Upper lobe of left lung (tissue), 6 donors: Measurements from ENCODE around the gene ZKSCAN4. TPM values are rescaled to one million over a fixed set of nuclear protein-coding genes. Genes with fewer than 3 reads are reported as not detected.
A peak's percentile ranks its signal among the peaks of the same experiment; 100 is the strongest.

ENCODE experiments used
- ATAC-seq, 2 donors: fragments of 200-7000 bp; cut with Tn5 transposase; one replicate each; pipeline ENCODE4 v1.9.1; 2022; ENCODE audit warnings: mild to moderate bottlenecking in 2 of 2, moderate library complexity in 2 of 2; ENCODE audit not compliant: low FRiP score in 2 of 2
- DNase-seq, 2 donors: peaks; one replicate each; pipeline ENCODE4 v3.0.0-alpha.2; 2019 to 2020
- H3K27ac ChIP-seq, 4 donors: fragments of 200-600 bp; sonication (generic); one replicate each; pipeline ENCODE4 v1.5.1; 2016 to 2019
- H3K27me3 ChIP-seq, 4 donors: fragments of 200-600 bp; sonication (generic); one replicate each; pipeline ENCODE4 v1.5.1; 2017 to 2019
- H3K36me3 ChIP-seq, 4 donors: fragments of 200-600 bp; sonication (generic); one replicate each; pipeline ENCODE4 v1.5.1; 2016 to 2019
- H3K4me1 ChIP-seq, 4 donors: fragments of 200-600 bp; sonication (generic); one replicate each; pipeline ENCODE4 v1.5.1; 2018 to 2019
- H3K4me3 ChIP-seq, 4 donors: fragments of 200-600 bp; sonication (generic); one replicate each; pipeline ENCODE4 v1.5.1; 2017 to 2019; ENCODE audit warnings: mild to moderate bottlenecking in 2 of 4, moderate library complexity in 1 of 4
- H3K9me3 ChIP-seq, 4 donors: fragments of 200-600 bp; sonication (generic); one replicate each; pipeline ENCODE4 v1.5.1; 2018 to 2019
- CTCF ChIP-seq, 6 experiments: fragments of 450-650 bp in 4 of 6; fragments of 200-600 bp in 2 of 6; sonication (generic) in 2 of 6; IDR thresholded peaks; one replicate each; pipeline ENCODE4 v1.5.1; 2016 to 2019; ENCODE audit warnings: antibody characterized with exemption in 6 of 6
- EP300 ChIP-seq, 4 donors: sonication (generic); formaldehyde crosslinking; IDR thresholded peaks; one replicate each; pipeline ENCODE4 v1.5.1; 2017; ENCODE audit warnings: antibody characterized with exemption in 4 of 4, control low read depth in 2 of 4
- POLR2A ChIP-seq, 4 donors: fragments of 450-650 bp; IDR thresholded peaks; one replicate each; pipeline ENCODE4 v1.5.1; 2016 to 2017; ENCODE audit warnings: antibody characterized with exemption in 4 of 4, mild to moderate bottlenecking in 2 of 4
- POLR2AphosphoS5 ChIP-seq, 2 donors: sonication (generic); formaldehyde crosslinking; IDR thresholded peaks; one replicate each; pipeline ENCODE4 v1.5.1; 2017; ENCODE audit warnings: antibody characterized with exemption in 2 of 2
- WGBS, 2 donors: methylation state at CpG; one replicate each; pipeline ENCODE4 v1.1.5; 2017 to 2018; 5-methylcytosine and 5-hydroxymethylcytosine counted together
- total RNA-seq, 6 donors: library from RNA; depleted of rRNA in 4 of 6; stranded (reverse); fragments of >200 nt in 4 of 6; gene quantifications; one replicate each; pipeline versions ENCODE4 v1.1.0 to v1.2.1, GENCODE V29; 2016 to 2021
- donor health status: DM: no; HTN: no; CAD: no; lungs with moderate emphysema.
- donor health status: DM: no; HTN: yes; CAD: no; lungs with severe emphysema.

ZKSCAN4 gene
- total RNA-seq: 1 to 10 TPM; 3.0 to 9.4 (median 4.7) TPM

- peak in 1 of 2 donors; percentile 71 for DNase-seq
- Histone ChIP-seq H3K4me1 (peaks cover 13 to 31% (median 21%) of the 10 kb centered on the region in 4 donors), H3K27me3 (no peaks in the 10 kb centered on the region), H3K9me3 (no peaks in the 10 kb centered on the region), H3K4me3 (peak within 1 kb of the TSS; percentile 59 to 95 (median 78)), H3K27ac (peak within 1 kb of the TSS; percentile 37 to 79 (median 74)), H3K36me3 (peaks cover 0 to 13% (median 9%) of the 10 kb centered on the region in 4 donors)
- TF ChIP-seq CTCF (IDR thresholded peaks at IDR 0.05): no peak
- peak; percentile 50 to 57 for TF ChIP-seq POLR2AphosphoS5 (IDR thresholded peaks at IDR 0.05)
- peak in 1 of 4 donors; percentile 19 for TF ChIP-seq POLR2A (IDR thresholded peaks at IDR 0.05)
- WGBS, 2 donors: 7 to 10% methylated on average over 9 to 14 of the region's 14 CpGs
- peak; percentile 94 to 98 for ATAC-seq
Observed at GRCh38 chr6:28252009-28252975, at the start of gene ZKSCAN4. TSS of gene ZKSCAN4 (minus strand) at chr6:28252269. CDS start at chr6:28251980, 289 bp downstream.

- no peak for ATAC-seq
- Histone ChIP-seq H3K27ac (no peak overlapping the region), H3K36me3 (peaks cover 0 to 29% (median 8%) of the 10 kb centered on the region in 4 donors), H3K9me3 (no peaks in the 10 kb centered on the region), H3K4me3 (no peak overlapping the region), H3K4me1 (no peaks in the 10 kb centered on the region), H3K27me3 (no peaks in the 10 kb centered on the region)
- no peak for DNase-seq
- WGBS, 2 donors: 86 to 95% methylated on average over 7 of the region's 7 CpGs
- TF ChIP-seq EP300 (IDR thresholded peaks at IDR 0.05): no peak
- no peak for TF ChIP-seq CTCF (IDR thresholded peaks at IDR 0.05)
- no peak for TF ChIP-seq POLR2A (IDR thresholded peaks at IDR 0.05)
- no peak for TF ChIP-seq POLR2AphosphoS5 (IDR thresholded peaks at IDR 0.05)
Observed at GRCh38 chr6:28296520-28297060, 44.5 kb upstream of the ZKSCAN4 start.

GRCh38 chr6:28295326-28295725 lies 43.3 kb upstream of the ZKSCAN4 start:
- H3K4me3 ChIP-seq: no peak overlapping the region
- peaks cover 0 to 19% (median 8%) of the 10 kb centered on the region in 4 donors for H3K36me3 ChIP-seq
- no peak overlapping the region for H3K27ac ChIP-seq
- DNase-seq (no peak), ATAC-seq (no peak)
- H3K27me3 ChIP-seq: no peaks in the 10 kb centered on the region
- no peak for TF ChIP-seq POLR2AphosphoS5 (IDR thresholded peaks at IDR 0.05)
- TF ChIP-seq EP300 (IDR thresholded peaks at IDR 0.05): no peak
- TF ChIP-seq CTCF (IDR thresholded peaks at IDR 0.05): no peak
- no peak for TF ChIP-seq POLR2A (IDR thresholded peaks at IDR 0.05)
- no peaks in the 10 kb centered on the region for H3K4me1 ChIP-seq
- WGBS, 2 donors: 90 to 94% methylated on average over 5 of the region's 5 CpGs
- no peaks in the 10 kb centered on the region for H3K9me3 ChIP-seq

GRCh38 chr6:28291573-28291972 lies 39.5 kb upstream of the ZKSCAN4 start:
- H3K9me3 ChIP-seq: no peaks in the 10 kb centered on the region
- H3K4me3 ChIP-seq: no peak overlapping the region
- peaks cover 0 to 35% (median 12%) of the 10 kb centered on the region in 4 donors for H3K36me3 ChIP-seq
- H3K4me1 ChIP-seq: no peaks in the 10 kb centered on the region
- H3K27ac ChIP-seq: no peak overlapping the region
- TF ChIP-seq POLR2A (IDR thresholded peaks at IDR 0.05) (no peak), POLR2AphosphoS5 (IDR thresholded peaks at IDR 0.05) (no peak), CTCF (IDR thresholded peaks at IDR 0.05) (no peak), EP300 (IDR thresholded peaks at IDR 0.05) (no peak)
- no peaks in the 10 kb centered on the region for H3K27me3 ChIP-seq
- no peak for DNase-seq
- ATAC-seq: no peak
